ENCODE data around the gene PCK1. TPM values are rescaled to one million over a fixed set of nuclear protein-coding genes. Genes with fewer than 3 reads are reported as not detected.
A peak's percentile ranks its signal among the peaks of the same experiment; 100 is the strongest.

Gene PCK1
- total RNA-seq, 1 donor from 2014 or later, result not detected

GRCh38 chr20:57522380-57523140, 38.4 kb upstream of the PCK1 start:
- H3K36me3 Mint-ChIP-seq (ENCODE audit: low read depth), result no peaks in the 10 kb centered on the region
- no peak for TF ChIP-seq CTCF (conservative IDR thresholded peaks at IDR 0.05)
- no peak for DNase-seq (ENCODE audit: low read depth, low spot score)
- H3K4me3 Mint-ChIP-seq, result no peak overlapping the region
- H3K9me3 Mint-ChIP-seq, result no peaks in the 10 kb centered on the region
- peak overlapping the region; percentile 28 for H3K27ac Mint-ChIP-seq (ENCODE audit: unreplicated experiment)
- peaks cover 4% of the 10 kb centered on the region for H3K27me3 Mint-ChIP-seq (ENCODE audit: low read depth)
- peaks cover 18% of the 10 kb centered on the region for H3K4me1 Mint-ChIP-seq

GRCh38 chr20:57523782-57524181, 37.1 kb upstream of the PCK1 start:
- no peaks in the 10 kb centered on the region for H3K9me3 Mint-ChIP-seq
- H3K4me1 Mint-ChIP-seq, result peaks cover 18% of the 10 kb centered on the region
- no peak for DNase-seq (ENCODE audit: low read depth, low spot score)
- no peak overlapping the region for H3K27ac Mint-ChIP-seq (ENCODE audit: unreplicated experiment)
- peaks cover 7% of the 10 kb centered on the region for H3K27me3 Mint-ChIP-seq (ENCODE audit: low read depth)
- H3K36me3 Mint-ChIP-seq (ENCODE audit: low read depth), result no peaks in the 10 kb centered on the region
- TF ChIP-seq CTCF (conservative IDR thresholded peaks at IDR 0.05), result no peak
- no peak overlapping the region for H3K4me3 Mint-ChIP-seq

- Mint-ChIP-seq H3K36me3 (ENCODE audit: low read depth) (no peaks in the 10 kb centered on the region), H3K4me3 (no peak within 1 kb of the TSS), H3K27me3 (ENCODE audit: low read depth) (peaks cover 7% of the 10 kb centered on the region), H3K27ac (ENCODE audit: unreplicated experiment) (no peak within 1 kb of the TSS), H3K4me1 (peaks cover 18% of the 10 kb centered on the region), H3K9me3 (no peaks in the 10 kb centered on the region)
- no peak for DNase-seq (ENCODE audit: low read depth, low spot score)
- TF ChIP-seq CTCF (conservative IDR thresholded peaks at IDR 0.05), result no peak
Observed at GRCh38 chr20:57524511-57525176, 36.3 kb upstream of the PCK1 start, which contains the start of gene CTCFL. Gene CTCFL, minus strand, starts transcription at chr20:57525140. Its CDS starts 935 bp downstream, at chr20:57524205.

- TF ChIP-seq CTCF (conservative IDR thresholded peaks at IDR 0.05), result no peak
- H3K4me3 Mint-ChIP-seq, result no peak overlapping the region
- DNase-seq (ENCODE audit: low read depth, low spot score), result no peak
- peaks cover 18% of the 10 kb centered on the region for H3K4me1 Mint-ChIP-seq
- H3K27ac Mint-ChIP-seq (ENCODE audit: unreplicated experiment), result no peak overlapping the region
- H3K27me3 Mint-ChIP-seq (ENCODE audit: low read depth), result peaks cover 10% of the 10 kb centered on the region
- H3K36me3 Mint-ChIP-seq (ENCODE audit: low read depth), result no peaks in the 10 kb centered on the region
- no peaks in the 10 kb centered on the region for H3K9me3 Mint-ChIP-seq
Observed at GRCh38 chr20:57525328-57526086, 35.4 kb upstream of the PCK1 start.

GRCh38 chr20:57526087-57526884, 34.6 kb upstream of the PCK1 start:
- TF ChIP-seq CTCF (conservative IDR thresholded peaks at IDR 0.05), result no peak
- H3K27ac Mint-ChIP-seq (ENCODE audit: unreplicated experiment), result no peak overlapping the region
- peaks cover 18% of the 10 kb centered on the region for H3K4me1 Mint-ChIP-seq
- peaks cover 10% of the 10 kb centered on the region for H3K27me3 Mint-ChIP-seq (ENCODE audit: low read depth)
- no peak overlapping the region for H3K4me3 Mint-ChIP-seq
- no peaks in the 10 kb centered on the region for H3K9me3 Mint-ChIP-seq
- no peak for DNase-seq (ENCODE audit: low read depth, low spot score)
- no peaks in the 10 kb centered on the region for H3K36me3 Mint-ChIP-seq (ENCODE audit: low read depth)

All from neural crest cell (in vitro differentiated cells).